HT1080 (cell line): ENCODE results near the gene SHC4. TPM values are rescaled to one million over a fixed set of nuclear protein-coding genes. Genes with fewer than 3 reads are reported as not detected.
"Not testable (repeated sequence)": the region's sequence is repeated elsewhere in the genome, so short reads cannot be mapped to it uniquely, and the experiment has no call there.

Experiments used
- DNase-seq: peaks from one replicate; pipeline ENCODE4 v3.0.0-alpha.2; 2015; ENCODE audit warnings: low read depth
- total RNA-seq: library from RNA; depleted of rRNA; stranded (reverse); fragments of >200 nt; shearing (Covaris generic); gene quantifications from 2 replicates; pipeline ENCODE4 v1.2.3, GENCODE V29; 2014

Gene SHC4
- total RNA-seq, 1 experiment from 2014 or later, result 2.0 TPM

DNA sequence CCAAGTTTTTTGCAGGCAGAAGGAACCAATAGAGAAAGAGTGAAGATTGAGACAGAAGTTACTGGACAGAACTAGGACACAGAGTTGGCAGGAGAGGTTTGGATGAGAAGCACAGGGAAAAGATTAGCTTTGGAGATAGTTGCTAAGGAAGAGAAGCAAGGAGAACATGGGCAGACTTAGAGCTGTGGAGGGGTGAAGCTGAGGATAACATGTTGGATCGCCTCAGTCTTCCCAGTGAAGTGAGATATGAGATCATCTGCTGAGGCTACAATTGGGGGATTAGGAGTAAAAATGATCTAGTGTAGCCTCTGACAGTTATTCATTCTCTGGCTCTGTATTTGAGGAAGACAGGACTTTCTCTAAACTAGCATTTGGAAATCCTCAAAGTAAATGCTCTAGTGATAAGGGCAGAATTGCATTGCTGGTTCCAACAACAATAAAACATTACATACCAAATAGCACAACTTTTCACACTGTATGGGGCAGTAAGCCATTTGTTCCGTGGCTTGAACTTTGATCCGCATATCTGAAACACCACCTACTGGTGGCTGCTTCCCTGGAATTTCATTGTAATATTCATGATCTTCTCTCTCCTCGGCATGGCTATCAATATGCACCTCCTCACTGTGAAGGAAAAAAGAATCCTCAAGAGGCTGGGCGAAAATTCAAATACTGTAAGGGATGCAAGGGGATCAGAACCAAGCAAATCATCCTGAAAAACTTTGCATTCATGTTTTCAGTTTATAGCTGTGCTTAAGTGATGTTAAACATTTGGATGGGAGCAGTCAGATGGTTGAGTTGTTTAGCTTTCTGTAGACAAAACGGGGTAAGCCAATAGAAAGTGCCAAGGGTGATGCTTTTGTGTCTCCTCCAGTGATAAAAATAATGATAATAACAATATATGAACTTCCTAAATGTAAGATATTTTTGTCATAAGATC is 107.9 kb downstream of the SHC4 start:
- DNase-seq, result peak; percentile 41

DNA sequence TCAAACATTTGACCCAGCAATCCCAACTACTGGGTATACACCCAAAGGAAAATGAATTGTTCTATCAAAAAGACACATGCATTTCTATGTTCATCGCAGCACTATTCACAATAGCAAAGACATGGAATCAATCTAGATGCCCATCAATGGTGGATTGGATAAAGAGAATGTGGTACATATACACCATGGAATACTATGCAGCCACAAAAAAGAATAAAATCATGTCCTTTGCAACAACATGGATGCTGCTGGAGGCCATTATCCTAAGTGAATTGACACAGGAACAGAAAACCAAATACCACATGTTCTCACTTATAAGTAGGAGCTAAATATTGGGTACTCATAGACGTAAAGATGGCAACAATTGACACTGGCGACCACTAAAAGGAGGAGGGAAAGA is 109.3 kb downstream of the SHC4 start:
- DNase-seq, result not testable (repeated sequence)

DNA sequence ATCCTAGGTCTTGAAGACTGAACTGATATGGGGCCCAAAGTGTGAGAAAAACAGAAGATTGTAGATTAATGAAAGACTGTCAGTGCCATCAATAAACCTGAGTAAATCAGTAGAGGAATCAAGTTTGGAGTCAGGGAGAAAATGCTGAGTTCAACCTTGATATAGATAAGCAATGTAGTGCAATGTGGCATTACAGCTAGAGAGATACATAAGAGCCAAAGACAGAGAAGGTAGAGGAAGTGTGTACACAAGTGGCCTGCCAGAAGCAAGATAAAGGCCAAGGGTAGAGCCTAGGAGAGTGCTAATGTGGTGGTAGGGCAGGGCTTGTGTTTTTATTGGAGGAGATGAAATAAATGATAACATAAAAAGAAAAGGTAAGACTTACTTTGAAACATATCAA is 111.8 kb downstream of the SHC4 start:
- DNase-seq, result no peak

DNA sequence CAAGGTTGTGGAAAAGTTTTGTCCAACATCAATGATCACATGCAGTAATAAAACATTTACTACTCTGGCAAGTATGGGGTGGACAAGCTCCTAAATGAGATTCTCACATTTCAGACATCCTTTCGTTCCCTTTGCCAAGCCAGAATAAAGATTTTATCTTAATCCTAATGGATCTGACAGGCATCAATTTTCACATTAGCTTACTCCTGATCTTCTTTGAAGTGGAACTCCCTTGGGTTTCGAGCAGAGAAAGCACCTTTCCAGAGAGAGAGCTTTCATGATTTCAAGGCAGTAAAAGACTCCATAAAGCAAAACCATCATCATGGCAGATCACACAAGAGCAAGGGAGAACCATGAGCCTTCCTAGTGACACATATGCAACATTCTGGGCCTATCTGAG is 113.1 kb downstream of the SHC4 start:
- no peak for DNase-seq

DNA sequence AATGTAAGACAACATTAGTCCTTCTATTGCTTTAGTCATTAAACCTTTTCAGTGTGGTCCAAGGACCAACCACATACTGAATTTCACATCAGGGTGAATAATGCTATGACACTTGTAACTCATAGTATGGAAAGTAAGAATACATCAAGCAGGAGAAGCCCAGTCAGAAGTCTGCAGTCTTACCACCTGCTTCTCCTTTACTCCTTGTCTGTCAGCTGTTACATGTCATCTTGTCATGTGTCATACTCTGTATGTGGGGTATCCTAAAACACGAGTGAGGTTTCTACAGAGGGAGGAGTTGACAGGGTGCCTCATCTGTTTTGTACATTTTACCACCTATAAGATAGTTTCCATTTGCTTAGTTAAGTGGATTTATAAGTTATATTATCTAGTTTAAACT is 118.6 kb downstream of the SHC4 start:
- no peak for DNase-seq

DNA sequence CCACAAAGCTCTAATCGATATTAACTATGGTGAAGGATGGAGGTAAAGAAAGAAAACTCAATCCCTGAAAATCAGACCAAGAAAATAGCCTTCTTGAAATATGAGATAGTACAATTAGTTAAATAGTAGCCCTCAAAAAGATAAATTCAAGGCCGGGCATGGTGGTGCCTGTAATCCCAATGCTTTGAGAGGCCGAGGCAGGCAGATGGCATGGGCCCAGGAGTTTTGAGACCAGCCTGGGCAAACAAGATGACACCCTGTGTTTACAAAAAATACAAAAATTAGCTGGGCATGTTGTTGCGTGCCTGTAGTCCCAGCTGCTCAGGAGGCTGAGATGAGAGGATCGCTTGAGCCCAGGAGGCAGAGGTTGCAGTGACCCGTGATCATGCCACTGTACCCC is 121.2 kb downstream of the SHC4 start:
- DNase-seq, result no peak

DNA sequence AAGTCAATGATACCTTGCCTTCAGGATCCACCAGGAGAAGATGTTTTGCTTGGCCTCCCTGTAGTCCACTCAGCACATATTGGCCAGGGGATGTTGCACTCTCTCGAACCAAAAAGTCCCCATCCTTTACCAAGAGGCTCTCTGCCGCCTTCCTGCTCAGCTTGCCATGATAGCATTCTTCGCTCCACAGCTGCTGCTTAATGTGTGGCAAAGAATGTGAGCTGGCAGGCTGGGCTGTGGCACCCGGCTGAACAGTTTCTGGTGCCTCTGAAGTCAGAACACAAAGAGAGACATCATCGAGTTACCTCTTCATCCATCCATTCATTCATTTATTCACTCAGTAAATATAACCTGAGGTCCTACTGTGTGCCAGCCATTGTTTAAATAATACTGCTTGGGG is 129.0 kb downstream of the SHC4 start:
- DNase-seq, result no peak

DNA sequence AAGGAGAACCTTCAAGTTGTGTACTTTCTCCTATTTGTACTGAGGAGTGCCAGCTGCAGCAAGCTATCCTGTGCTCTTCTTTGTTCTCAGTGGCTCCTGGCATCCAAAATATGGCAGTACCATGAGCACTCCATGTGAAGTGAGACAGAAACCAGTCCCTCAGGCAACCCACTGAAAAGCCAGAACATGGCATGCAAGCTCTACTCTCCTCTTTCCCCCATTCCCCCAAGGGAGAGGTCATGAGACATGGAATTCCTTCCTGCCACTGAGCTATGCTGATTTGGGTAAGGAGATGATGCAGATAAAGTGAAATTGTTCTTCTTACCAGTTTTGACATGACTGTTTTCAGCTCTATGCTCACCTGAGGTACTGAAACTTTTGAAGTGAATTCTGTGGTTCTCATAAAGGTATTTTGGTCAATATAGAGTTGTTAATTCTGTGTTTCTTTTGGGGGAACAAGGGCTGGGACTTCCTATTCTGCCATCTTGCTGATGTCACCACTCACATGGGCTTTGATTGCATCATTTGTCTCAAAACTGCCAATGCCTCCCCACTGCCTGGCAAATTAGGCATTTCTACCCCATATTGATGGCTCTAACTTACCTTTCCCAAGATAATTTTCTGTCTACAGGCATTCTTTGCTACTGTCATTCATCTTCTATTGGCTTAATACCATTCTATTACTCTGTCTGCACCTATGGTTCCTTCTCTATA is 130.0 kb downstream of the SHC4 start:
- no peak for DNase-seq

DNA sequence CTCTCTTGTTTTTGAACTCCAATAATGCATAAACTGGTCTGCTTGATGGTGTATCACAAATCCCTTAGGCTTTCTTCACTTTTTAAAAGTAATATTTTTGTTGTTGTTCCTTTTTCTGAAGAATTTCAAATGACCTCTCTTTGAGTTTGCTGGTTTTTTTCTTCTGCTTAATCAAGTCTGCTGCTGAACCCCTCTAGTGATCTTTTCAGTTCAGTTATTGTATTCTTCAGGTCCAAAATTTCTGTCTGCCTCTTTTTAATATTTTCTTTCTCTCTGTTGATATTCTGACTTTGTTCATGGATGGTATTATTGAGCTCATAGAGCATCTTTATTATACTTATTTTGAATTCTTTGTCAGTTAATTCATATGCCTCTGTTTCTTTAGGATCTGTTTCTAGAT is 131.1 kb downstream of the SHC4 start:
- DNase-seq, result no peak

DNA sequence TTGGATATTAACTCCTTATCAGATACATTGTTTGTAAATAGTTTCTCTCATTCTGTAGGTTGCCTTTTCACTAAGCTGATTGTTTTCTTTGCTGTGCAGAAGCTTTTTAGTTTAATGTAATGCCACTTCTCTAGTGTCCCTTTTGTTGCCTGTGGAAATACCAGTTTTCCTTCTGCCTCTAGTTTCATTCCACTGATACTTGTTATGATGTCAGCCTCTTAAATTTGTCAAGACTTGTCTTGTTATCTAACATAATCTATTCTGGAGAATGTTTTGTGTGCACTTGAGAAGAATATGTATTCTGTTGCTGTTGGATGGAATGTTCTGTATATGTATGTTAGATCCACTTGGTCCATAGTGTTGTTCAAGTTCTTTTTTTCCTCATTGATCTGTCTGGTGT is 134.8 kb downstream of the SHC4 start:
- DNase-seq, result no peak

DNA sequence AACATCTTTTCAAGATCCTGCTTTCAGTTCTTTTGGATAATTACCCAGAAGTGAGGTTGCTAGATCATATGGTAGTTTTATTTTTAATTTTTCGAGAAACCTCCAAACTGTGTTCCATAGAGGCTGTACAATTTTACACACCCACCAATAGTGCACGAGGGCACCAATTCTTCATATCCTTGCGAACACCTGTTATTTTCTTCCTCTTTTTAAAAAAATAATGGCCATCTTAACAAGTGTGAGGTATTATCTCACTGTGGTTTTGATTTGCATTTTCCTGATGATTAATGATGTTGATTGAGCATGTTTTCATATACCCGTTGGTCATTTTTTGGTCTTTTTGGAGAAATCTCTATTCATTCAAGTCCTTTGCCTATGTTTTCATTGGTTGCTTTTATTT is 135.2 kb downstream of the SHC4 start:
- no peak for DNase-seq

DNA sequence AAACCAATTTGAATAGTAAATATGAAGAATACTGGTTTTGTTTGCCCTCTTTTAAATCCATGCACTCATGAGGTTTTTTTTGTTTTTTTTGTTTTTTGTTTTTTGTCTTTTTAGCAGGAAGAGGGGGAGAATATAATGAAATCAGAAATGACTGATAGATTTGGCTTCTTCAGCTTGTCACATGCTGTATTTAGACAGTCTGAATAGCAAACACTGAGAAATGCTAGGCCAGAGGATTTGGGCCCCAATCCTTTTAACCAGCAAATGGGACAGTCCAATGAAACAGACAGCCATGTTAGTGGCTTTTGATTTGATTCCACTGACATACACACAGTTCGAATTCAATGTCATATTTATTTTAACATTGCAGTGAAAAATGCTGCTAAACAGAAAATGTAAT is 138.6 kb downstream of the SHC4 start:
- DNase-seq, result no peak

DNA sequence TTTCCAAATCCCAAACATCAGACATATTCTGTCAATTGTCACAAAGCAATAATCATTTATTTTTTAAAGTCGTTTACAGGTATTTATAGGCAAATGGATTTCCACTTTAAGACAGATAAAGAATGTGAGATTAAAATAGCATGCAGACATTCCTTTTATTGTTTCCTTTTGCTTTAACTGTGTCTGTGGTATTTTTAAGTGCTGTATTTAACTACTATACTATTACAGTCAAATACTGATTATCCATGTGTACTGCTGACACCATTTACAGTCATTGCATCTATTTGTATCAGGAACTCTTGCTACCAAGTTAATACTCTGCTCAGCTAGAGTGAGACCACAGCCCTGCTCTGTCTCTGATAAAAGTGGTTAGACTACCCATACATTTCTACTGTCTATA is 140.0 kb downstream of the SHC4 start:
- no peak for DNase-seq

DNA sequence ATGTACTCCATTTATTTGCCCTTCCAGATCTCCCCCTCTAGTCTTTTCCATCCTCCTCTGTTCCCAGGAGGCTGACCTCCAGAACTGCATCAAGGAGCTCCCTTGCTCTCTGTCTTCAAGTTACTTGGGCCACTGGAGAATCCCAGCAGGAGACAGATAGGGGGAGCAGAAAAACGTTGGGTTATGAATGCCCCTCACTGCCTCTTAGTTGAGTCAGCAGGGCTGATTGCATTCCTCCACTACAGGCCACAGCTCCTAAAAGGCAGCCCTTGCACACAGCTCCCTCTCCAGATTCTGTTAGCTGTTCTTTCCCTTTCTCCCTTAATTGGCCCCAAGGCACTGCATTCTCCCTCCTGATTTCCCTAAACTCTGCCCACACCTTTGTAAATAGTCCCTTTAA is 140.5 kb downstream of the SHC4 start:
- peak; percentile 43 for DNase-seq

DNA sequence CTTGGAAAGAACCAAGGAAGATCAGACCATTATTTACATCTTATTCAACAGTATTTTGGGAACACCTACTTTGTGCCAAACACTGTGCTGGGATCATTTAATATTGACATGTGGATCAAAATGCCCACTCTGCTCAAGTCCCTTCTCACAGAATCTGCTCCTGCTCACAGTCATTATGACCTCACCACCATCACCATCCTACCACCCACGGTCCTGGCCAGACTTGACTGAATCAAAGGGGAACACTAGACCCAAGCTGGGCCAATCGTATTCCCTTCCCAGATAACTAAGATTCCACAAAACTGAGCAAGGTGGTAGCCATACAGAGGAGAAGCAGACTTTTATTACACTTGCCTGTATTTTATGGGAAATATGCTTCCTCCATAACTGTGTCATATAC is 149.4 kb downstream of the SHC4 start:
- DNase-seq, result no peak

DNA sequence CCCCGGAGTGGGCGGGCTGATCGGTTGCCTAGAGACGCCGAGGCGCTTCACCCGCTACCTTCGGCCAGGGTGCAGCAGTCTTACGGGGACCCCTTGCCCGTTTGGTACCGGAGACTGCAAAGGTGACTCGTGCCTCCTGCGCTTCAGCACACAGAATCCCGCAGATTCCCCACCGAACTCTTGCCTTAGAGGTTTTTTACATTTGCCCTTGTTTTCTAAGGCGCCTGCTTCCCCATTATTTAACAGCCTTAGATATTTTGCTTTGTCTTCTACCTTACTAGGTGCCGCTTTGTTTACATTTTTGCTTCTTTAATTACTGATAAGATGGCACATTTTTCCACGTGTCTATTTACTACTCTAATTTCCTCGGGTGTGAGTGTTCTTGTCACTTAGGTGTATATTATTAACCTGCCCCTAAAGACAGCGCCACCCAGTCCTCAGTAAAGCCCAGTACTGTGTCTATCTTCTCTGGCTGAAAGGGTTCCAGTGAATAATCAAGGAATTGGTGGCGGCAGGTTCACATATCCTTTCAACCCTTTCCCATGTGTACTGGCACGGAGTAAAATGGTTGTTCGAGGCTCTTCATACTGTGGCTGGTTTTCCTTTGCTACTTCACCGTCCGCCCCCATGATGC is 152.3 kb downstream of the SHC4 start:
- DNase-seq, result peak; percentile 6

DNA sequence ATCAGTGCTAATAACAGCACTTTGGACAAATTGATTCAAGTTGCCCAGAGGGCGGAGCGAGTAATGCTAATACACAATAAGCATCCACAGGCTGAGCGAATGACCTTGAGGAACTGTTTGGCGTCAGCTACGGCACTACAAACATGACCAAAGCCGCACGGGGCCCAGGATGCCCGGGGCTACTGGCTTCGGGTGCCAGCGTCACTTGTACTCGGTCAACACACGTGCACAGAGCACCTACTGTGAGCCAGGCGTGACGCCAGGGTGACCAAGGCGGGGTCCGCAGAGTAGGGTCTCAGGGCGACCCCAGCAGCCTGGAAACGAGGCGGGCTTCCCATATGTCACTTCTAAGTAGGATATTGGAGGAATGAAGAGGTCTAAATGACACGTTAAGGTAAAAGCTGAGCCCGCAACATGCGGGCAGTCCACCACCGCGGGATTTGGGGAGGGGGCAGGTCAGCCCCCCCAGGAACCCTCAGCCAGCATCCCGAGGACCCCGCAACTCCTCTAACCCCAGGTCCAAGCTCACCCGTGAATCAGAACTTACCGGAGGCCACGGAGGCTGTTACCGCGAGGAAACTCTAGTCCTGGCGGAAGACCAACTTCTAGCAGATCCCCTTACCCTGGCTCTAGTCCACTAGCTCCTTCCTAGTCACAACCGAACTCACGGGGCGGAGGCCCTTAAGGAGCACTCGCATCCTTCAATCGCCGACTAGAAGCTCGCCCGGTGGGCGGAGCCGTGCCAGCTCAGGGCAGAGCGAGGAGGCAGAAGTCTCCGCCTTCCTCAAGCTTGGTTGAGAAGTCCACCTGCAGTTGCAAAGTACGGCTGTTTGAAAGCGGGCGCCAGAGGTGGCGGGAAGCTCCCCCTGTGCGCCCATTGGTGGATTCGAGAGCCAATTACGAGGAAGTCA is 153.1 kb downstream of the SHC4 start, which contains the start of gene CEP152:
Gene CEP152 (minus strand): TSS at position 656 of the 911 bp plus-strand sequence. CDS start 5,420 bp downstream, outside the sequence.
- peak; percentile 99 for DNase-seq

DNA sequence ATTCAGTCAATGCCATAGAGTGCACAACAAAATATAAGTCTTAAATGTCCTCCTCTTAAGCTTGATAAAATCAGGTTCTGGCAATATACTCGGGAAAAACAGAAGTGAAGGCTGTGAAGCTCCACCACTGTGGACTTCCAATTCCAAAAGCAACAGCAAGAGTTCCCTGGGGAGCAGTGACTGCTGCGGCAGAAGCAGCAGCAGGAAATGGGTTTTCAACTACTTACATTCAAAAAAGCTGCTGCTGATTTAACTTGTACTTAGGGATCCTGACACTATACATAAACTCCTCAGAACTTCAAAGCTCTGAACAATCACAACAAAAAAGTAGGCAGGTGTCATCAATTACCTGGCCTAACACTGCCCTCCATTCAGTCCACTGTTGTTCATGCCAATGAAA is 157.6 kb downstream of the SHC4 start:
- DNase-seq, result no peak

DNA sequence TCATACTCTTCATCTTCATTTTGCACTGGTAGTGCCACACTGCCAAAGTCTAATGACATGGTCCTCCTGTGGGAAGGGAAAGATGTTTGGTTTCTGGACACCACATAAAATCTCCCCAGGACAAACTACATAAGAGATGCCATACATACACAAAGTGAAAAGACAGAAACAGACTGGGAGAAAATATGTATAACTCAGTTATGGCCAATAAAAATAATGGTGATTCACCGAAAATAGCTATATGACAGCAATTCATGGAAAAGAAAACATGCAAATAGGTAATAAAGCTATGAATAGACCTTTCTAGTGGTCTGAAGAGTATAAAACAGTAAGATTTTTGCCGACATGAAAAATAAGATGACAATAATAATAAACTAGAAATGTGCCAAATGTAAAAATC is 158.1 kb downstream of the SHC4 start:
- no peak for DNase-seq

DNA sequence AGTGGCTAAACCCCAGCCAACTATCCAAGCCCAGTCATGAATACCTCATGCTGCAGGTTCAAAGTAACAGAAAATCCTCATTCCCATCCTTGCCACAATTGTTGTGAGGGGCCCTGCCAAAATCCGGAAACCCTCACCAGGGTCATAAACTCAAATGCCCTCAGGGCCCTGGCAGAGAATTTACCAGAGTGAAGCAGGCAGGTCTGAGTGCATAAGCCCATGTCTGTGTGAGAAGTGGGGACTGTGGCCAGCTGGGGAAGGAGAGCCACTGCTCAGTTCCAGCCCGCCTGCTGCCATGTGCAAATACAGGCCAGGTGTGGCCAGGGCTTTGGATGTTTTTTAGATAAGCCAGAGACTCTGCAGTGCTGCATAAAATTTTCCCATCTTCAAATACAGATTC is 159.8 kb downstream of the SHC4 start:
- DNase-seq, result no peak

DNA sequence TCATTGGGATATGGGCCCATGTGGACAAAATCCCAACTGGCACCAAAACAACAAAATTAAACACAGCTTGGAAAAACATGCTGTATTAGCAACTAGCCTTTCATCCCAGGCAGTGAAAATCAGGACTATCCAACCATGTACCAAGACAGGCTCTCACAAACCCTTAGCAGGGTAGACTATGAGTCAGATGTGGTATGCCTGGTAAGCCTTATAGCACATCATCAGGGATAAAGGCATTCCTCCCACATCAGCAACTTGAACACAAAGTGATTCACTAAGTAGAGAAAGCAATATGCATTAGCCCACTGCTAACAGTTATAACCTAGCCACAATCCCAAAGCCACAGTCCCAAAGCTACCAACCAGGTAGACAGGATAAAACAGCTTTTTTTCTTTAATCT is 160.9 kb downstream of the SHC4 start:
- peak; percentile 85 for DNase-seq
